ENCODE measurements around the gene TFCP2.

The TFCP2 gene

GRCh38 chr12:51217133-51217967, 44.4 kb upstream of the TFCP2 start:
- peak; percentile 82 for DNase-seq (ENCODE audit: low spot score)
- Histone ChIP-seq H3K4me3 (peak overlapping the region; percentile 95), H3K27ac (peak overlapping the region; percentile 98 to 100)
- TF ChIP-seq CTCF (IDR thresholded peaks at IDR 0.05) = no peak

GRCh38 chr12:51216642-51217041, 43.7 kb upstream of the TFCP2 start:
- Histone ChIP-seq H3K4me3 (peak overlapping the region; percentile 95), H3K27ac (peak overlapping the region; percentile 98 to 100)
- TF ChIP-seq CTCF (IDR thresholded peaks at IDR 0.05) = no peak
- no peak for DNase-seq (ENCODE audit: low spot score)

GRCh38 chr12:51214895-51215294, 42.0 kb upstream of the TFCP2 start:
- TF ChIP-seq CTCF (IDR thresholded peaks at IDR 0.05) = no peak
- H3K27ac ChIP-seq = no peak overlapping the region
- no peak for DNase-seq (ENCODE audit: low spot score)
- no peak overlapping the region for H3K4me3 ChIP-seq

- TF ChIP-seq CTCF (IDR thresholded peaks at IDR 0.05) = no peak
- DNase-seq (ENCODE audit: low spot score) = no peak
- Histone ChIP-seq H3K4me3 (no peak overlapping the region), H3K27ac (no peak overlapping the region)
Measured at GRCh38 chr12:51210690-51211395, 37.9 kb upstream of the TFCP2 start.

- Histone ChIP-seq H3K4me3 (no peak overlapping the region), H3K27ac (no peak overlapping the region)
- no peak for TF ChIP-seq CTCF (IDR thresholded peaks at IDR 0.05)
- no peak for DNase-seq (ENCODE audit: low spot score)
Measured at GRCh38 chr12:51209259-51209658, 36.3 kb upstream of the TFCP2 start.

GRCh38 chr12:51208016-51208660, 35.2 kb upstream of the TFCP2 start:
- no peak for TF ChIP-seq CTCF (IDR thresholded peaks at IDR 0.05)
- DNase-seq (ENCODE audit: low spot score) = no peak
- H3K4me3 ChIP-seq = no peak overlapping the region
- H3K27ac ChIP-seq = no peak overlapping the region
